K562 (cell line): ENCODE results near the gene CDS1. TPM values are rescaled to one million over a fixed set of nuclear protein-coding genes. Genes with fewer than 3 reads are reported as not detected.
A peak's percentile ranks its signal among the peaks of the same experiment; 100 is the strongest.

Experiments
- BRD9 ChIP-seq: fragments of 450-650 bp; IDR thresholded peaks from 2 replicates; pipeline ENCODE4 v1.6.1; 2018; ENCODE audit warnings: low read depth; ENCODE audit not compliant: partially characterized antibody
- C11orf30 ChIP-seq: fragments of 450-650 bp; IDR thresholded peaks from 2 replicates; pipeline ENCODE4 v1.6.1; 2016; ENCODE audit warnings: low read depth, mild to moderate bottlenecking
- CTBP1 ChIP-seq: fragments of 450-650 bp; IDR thresholded peaks from 2 replicates; pipeline ENCODE4 v1.6.1; 2016; ENCODE audit warnings: borderline replicate concordance
- EZH2 ChIP-seq: IDR thresholded peaks from 2 replicates; pipeline ENCODE4 v1.6.1; 2012; ENCODE audit warnings: low read depth, mild to moderate bottlenecking, inconsistent platforms, low read length, borderline replicate concordance
- KDM2B ChIP-seq: fragments of 250-450 bp; sonication (Bioruptor Pico); IDR thresholded peaks from 2 replicates; pipeline ENCODE4 v1.8.0; 2021; ENCODE audit warnings: mild to moderate bottlenecking, moderate library complexity
- NUFIP1 ChIP-seq: fragments of 450-650 bp; IDR thresholded peaks from 2 replicates; pipeline ENCODE4 v1.6.1; 2018; ENCODE audit not compliant: partially characterized antibody
- POLR2G ChIP-seq: fragments of 200-400 bp; formaldehyde crosslinking; IDR thresholded peaks from 2 replicates; pipeline ENCODE4 v1.6.1; 2017; ENCODE audit warnings: low read depth, mild to moderate bottlenecking, antibody characterized with exemption, low read length, moderate library complexity
- SIN3B ChIP-seq: fragments of 450-650 bp; IDR thresholded peaks from 2 replicates; pipeline ENCODE4 v1.6.1; 2017; ENCODE audit warnings: low read depth, mild to moderate bottlenecking, moderate library complexity
- TAF9B ChIP-seq: fragments of 450-650 bp; IDR thresholded peaks from 2 replicates; pipeline ENCODE4 v1.6.1; 2018; ENCODE audit warnings: mild to moderate bottlenecking; ENCODE audit not compliant: partially characterized antibody
- WHSC1 ChIP-seq: IDR thresholded peaks from one replicate; pipeline ENCODE4 v1.6.1; 2012; ENCODE audit warnings: low read length, control low read depth, inconsistent platforms
- ZFX ChIP-seq: sonication (generic); formaldehyde crosslinking; IDR thresholded peaks from 2 replicates; pipeline ENCODE4 v1.8.0; 2022; ENCODE audit warnings: mild to moderate bottlenecking, missing genetic modification reagents, moderate library complexity
- ZNF347 ChIP-seq: fragments of 450-650 bp; formaldehyde crosslinking; IDR thresholded peaks from 2 replicates; pipeline ENCODE4 v1.4.0; 2020; ENCODE audit warnings: low read depth, mild to moderate bottlenecking, moderate library complexity
- polyA plus RNA-seq, 8 experiments: library from polyadenylated mRNA; depleted of rRNA in 4 of 8; stranded (reverse) in 5 of 8; unstranded in 3 of 8; fragments of >200 nt; fragmentation: Nextera tagmentation in 2 of 8; fragmentation: Illumina TruSeq in 1 of 8; extraction: Ambion mirVana in 2 of 8; extraction: Trizol in 1 of 8; gene quantifications; 2 replicates each; pipeline versions ENCODE4 v1.2.1 to v1.2.3, GENCODE V29; 2011 to 2014; ENCODE audit warnings: inconsistent platforms in 1 of 8, missing spikeins in 1 of 8
- total RNA-seq, 7 experiments: library from RNA; depleted of rRNA in 6 of 7; stranded (reverse); fragments of >200 nt in 6 of 7; fragmentation: Illumina TruSeq in 2 of 7; extraction: Trizol in 2 of 7; gene quantifications; 2 replicates each; pipeline versions ENCODE4 v1.2.1 to v1.2.3, GENCODE V29; 2011 to 2021; ENCODE audit warnings: low replicate concordance in 1 of 7
- TF ChIP-seq, protein P1 (sequence below): fragments of 250-450 bp; sonication (Bioruptor Pico); IDR thresholded peaks from 2 replicates; pipeline ENCODE4 v1.5.1; 2021; ENCODE audit warnings: mild to moderate bottlenecking
- TF ChIP-seq, protein P2 (sequence below): fragments of 250-450 bp; sonication (Bioruptor Pico); IDR thresholded peaks from 2 replicates; pipeline ENCODE4 v1.9.0; 2021; ENCODE audit warnings: mild to moderate bottlenecking, inconsistent platforms
- TF ChIP-seq, protein P3 (sequence below): fragments of 450-650 bp; IDR thresholded peaks from 2 replicates; pipeline ENCODE4 v1.6.1; 2016; ENCODE audit warnings: mild to moderate bottlenecking
- TF ChIP-seq, protein P4 (sequence below), 2 experiments: IDR thresholded peaks; 2 replicates each; pipeline ENCODE4 v1.6.1; 2012; ENCODE audit warnings: improper control_type of control experiment in 2 of 2, low read depth in 2 of 2, low read length in 2 of 2, borderline replicate concordance in 1 of 2

The CDS1 gene
- total and polyA plus RNA-seq, 9 of the 15 experiments (the other 6 are each of a cell fraction or from before 2014, with no cell fraction given) = 0.04 to 0.42 (median 0.15) TPM

DNA sequence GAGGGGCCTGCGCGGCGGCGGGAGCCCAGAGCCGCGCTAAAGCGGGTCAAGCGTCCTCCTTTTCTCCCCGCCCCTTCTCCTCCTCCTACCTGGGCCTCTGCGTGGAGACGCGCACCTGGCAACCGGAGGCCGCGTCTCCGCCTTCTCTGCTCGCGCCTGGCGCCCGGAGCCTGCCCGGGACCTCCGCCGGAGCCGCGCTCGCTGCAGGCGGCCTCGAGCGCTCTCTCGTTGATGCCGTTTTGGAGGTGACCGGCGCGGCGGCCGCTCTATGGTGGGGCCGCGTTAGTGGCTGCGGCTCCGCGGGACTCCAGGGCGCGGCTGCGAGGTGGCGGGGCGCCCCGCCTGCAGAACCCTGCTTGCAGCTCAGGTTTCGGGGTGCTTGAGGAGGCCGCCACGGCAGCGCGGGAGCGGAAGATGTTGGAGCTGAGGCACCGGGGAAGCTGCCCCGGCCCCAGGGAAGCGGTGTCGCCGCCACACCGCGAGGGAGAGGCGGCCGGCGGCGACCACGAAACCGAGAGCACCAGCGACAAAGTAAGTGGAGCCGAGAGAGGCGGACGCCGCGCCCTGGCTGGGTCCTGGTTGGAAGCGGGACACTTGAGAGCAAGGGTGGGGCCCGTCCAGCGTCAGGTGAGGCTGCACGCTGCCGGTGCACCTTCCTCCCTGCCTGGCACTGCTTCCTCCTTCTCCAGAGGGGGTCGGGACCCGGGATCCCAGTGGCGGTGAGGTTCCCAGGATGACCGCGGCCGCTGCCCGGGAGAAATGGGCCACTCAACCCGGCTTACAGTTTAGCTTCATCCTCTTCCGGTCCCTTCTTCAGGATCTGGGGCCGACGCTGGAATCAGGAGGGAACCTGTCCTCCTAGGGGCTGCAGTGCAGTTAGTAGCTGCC is at the start of gene CDS1 (continued):
- TF ChIP-seq SIN3B = 0 out of 2 replicates have a peak, but pooled peaks have one; percentile 22
- no peak for TF ChIP-seq C11orf30
- no peak for TF ChIP-seq WHSC1
- TF ChIP-seq POLR2G = 0 out of 2 replicates have a peak, but pooled peaks have one; percentile 21
- TF ChIP-seq BRD9 = no peak
- peak; percentile 23; the same call in 1 of the 2 replicates for TF ChIP-seq KDM2B (CRISPR knock-in tag)
- TF ChIP-seq, protein P1, sequence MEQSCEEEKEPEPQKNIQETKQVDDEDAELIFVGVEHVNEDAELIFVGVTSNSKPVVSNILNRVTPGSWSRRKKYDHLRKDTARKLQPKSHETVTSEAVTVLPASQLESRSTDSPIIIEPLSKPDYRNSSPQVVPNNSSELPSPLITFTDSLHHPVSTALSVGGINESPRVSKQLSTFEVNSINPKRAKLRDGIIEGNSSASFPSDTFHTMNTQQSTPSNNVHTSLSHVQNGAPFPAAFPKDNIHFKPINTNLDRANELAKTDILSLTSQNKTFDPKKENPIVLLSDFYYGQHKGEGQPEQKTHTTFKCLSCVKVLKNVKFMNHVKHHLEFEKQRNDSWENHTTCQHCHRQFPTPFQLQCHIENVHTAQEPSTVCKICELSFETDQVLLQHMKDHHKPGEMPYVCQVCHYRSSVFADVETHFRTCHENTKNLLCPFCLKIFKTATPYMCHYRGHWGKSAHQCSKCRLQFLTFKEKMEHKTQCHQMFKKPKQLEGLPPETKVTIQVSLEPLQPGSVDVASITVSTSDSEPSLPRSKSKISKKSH (CRISPR knock-in tag) = no peak
- TF ChIP-seq TAF9B = no peak
- no peak for TF ChIP-seq ZNF347 (CRISPR knock-in tag)
- TF ChIP-seq, protein P2, sequence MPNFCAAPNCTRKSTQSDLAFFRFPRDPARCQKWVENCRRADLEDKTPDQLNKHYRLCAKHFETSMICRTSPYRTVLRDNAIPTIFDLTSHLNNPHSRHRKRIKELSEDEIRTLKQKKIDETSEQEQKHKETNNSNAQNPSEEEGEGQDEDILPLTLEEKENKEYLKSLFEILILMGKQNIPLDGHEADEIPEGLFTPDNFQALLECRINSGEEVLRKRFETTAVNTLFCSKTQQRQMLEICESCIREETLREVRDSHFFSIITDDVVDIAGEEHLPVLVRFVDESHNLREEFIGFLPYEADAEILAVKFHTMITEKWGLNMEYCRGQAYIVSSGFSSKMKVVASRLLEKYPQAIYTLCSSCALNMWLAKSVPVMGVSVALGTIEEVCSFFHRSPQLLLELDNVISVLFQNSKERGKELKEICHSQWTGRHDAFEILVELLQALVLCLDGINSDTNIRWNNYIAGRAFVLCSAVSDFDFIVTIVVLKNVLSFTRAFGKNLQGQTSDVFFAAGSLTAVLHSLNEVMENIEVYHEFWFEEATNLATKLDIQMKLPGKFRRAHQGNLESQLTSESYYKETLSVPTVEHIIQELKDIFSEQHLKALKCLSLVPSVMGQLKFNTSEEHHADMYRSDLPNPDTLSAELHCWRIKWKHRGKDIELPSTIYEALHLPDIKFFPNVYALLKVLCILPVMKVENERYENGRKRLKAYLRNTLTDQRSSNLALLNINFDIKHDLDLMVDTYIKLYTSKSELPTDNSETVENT (CRISPR knock-in tag) = 0 out of 2 replicates have a peak, but pooled peaks have one; percentile 4
- TF ChIP-seq ZFX (CRISPR knock-in tag) = peak; percentile 77
- TF ChIP-seq, protein P3, sequence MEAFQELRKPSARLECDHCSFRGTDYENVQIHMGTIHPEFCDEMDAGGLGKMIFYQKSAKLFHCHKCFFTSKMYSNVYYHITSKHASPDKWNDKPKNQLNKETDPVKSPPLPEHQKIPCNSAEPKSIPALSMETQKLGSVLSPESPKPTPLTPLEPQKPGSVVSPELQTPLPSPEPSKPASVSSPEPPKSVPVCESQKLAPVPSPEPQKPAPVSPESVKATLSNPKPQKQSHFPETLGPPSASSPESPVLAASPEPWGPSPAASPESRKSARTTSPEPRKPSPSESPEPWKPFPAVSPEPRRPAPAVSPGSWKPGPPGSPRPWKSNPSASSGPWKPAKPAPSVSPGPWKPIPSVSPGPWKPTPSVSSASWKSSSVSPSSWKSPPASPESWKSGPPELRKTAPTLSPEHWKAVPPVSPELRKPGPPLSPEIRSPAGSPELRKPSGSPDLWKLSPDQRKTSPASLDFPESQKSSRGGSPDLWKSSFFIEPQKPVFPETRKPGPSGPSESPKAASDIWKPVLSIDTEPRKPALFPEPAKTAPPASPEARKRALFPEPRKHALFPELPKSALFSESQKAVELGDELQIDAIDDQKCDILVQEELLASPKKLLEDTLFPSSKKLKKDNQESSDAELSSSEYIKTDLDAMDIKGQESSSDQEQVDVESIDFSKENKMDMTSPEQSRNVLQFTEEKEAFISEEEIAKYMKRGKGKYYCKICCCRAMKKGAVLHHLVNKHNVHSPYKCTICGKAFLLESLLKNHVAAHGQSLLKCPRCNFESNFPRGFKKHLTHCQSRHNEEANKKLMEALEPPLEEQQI = no peak
- TF ChIP-seq, protein P4, sequence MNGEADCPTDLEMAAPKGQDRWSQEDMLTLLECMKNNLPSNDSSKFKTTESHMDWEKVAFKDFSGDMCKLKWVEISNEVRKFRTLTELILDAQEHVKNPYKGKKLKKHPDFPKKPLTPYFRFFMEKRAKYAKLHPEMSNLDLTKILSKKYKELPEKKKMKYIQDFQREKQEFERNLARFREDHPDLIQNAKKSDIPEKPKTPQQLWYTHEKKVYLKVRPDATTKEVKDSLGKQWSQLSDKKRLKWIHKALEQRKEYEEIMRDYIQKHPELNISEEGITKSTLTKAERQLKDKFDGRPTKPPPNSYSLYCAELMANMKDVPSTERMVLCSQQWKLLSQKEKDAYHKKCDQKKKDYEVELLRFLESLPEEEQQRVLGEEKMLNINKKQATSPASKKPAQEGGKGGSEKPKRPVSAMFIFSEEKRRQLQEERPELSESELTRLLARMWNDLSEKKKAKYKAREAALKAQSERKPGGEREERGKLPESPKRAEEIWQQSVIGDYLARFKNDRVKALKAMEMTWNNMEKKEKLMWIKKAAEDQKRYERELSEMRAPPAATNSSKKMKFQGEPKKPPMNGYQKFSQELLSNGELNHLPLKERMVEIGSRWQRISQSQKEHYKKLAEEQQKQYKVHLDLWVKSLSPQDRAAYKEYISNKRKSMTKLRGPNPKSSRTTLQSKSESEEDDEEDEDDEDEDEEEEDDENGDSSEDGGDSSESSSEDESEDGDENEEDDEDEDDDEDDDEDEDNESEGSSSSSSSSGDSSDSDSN (IDR thresholded peaks at IDR 0.05; ENCODE audit: borderline replicate concordance in 1 of 2, low read depth in 2 of 2, low read length in 2 of 2) = peak in 1 of 2 experiments; percentile 16; a peak in 1 of 4 replicates
- no peak for TF ChIP-seq NUFIP1
- TF ChIP-seq EZH2 = 0 out of 2 replicates have a peak, but pooled peaks have one; percentile 63
- peak; percentile 39 for TF ChIP-seq CTBP1
